C4-2B (cell line): ENCODE data around the gene DIPK1A.

Experiments
- H3K27ac ChIP-seq: fragments of 450-650 bp; 2 replicates; pipeline ENCODE4 v1.5.1; 2017
- CTCF ChIP-seq: fragments of 450-650 bp; conservative IDR thresholded peaks from 2 replicates; pipeline ENCODE4 v1.5.1; 2017; ENCODE audit warnings: mild to moderate bottlenecking
- ZFX ChIP-seq: fragments of 450-650 bp; IDR thresholded peaks from 2 replicates; pipeline ENCODE4 v1.6.1; 2017

Gene DIPK1A

DNA sequence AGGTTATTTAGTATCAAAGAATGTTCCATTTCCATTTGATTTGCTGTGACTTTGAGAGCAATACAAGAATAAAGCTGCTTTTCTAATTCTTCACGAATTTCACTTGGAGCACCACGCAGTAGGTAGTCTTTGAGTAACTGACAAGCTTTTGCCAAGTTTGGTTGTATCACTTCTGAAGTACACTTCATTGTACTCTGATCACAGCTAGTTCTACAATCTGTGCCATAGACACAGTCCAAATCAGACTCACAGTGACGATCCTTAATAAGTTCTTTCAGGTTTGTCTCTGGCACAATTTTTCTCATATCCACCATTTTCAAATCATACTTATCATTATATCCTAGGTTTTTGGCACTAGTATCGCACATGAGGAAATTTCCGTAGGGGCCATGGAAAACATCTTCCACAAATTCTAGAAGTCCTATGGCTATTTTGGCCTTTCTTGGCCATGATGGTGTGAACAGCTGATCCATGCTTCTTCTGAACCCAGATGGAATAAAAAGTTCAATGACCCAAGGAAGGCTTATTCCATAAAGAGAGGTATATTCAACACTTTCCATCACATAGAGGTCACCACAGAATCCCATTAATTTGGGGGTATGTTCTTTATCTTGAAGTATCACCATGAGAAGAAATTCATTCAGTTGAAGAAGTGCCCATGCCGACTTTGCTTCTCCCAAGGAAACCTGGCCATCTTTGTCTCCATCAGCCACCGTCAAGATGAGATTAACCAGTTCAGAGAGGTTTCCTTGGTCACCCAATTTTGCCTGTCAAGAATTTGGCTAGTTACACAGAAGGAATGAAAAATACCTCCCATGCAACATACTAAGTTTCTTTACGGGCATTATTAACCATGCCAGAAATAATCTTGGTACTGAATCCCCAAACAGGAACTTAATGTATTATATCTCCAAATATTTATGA is 117.6 kb downstream of the DIPK1A start:
- no peak overlapping the region for H3K27ac ChIP-seq
- TF ChIP-seq CTCF, result no peak

- TF ChIP-seq CTCF, result no peak
- no peak for TF ChIP-seq ZFX
- H3K27ac ChIP-seq, result no peak overlapping the region
These were observed 118.2 kb downstream of the DIPK1A start for GRCh38 chr1:92843046-92843423.

- TF ChIP-seq ZFX (no peak), CTCF (no peak)
These were observed 118.9 kb downstream of the DIPK1A start for GRCh38 chr1:92842082-92843045.

DNA sequence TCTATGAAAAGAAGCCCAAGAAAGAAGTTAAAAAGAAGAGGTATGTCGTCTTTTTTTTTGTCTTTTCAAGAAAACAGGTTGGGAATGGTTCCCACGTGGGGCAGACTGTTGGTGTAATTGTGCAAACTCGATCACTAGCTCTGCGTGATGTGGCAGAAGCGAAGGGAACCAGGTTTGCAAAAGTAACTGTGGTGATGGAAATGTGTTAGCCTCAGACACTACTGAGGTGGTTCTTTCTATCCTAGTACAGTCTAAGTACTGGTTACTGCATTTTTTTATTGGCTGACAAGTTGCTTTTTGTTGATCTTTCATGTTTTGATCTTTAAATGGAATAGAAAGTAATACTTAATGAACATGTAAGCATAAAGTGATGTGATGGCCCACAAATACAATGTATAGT is 120.7 kb downstream of the DIPK1A start:
- no peak for TF ChIP-seq ZFX
- TF ChIP-seq CTCF, result no peak

More at GRCh38 chr1:92842082-92843045, 118.9 kb downstream of the DIPK1A start:
- no peak overlapping the region for H3K27ac ChIP-seq

DNA sequence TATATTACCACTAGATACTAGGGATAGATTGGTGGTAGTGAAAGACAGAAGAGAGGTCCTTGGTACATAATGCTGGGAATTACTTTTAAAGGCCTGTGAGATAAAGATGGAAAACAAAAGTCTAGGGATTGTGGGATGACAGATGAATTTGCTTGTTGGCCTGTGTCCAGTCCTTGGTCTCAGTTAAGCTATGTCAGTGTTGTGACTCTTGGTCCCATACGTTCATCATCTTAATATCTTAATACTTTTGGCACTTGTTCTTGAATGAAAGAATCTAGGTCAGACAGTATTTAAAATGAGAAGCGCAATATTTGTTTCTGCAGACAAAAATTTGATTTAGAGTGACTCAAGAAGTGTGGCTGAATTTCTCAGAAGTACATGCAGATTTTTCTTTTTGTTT is 121.8 kb downstream of the DIPK1A start:
- no peak for TF ChIP-seq CTCF
- TF ChIP-seq ZFX, result no peak

More for the DNA sequence above, 120.7 kb downstream of the DIPK1A start:
- H3K27ac ChIP-seq, result no peak overlapping the region

GRCh38 chr1:92838519-92838918 is 122.7 kb downstream of the DIPK1A start:
- no peak for TF ChIP-seq ZFX
- TF ChIP-seq CTCF, result no peak
- no peak overlapping the region for H3K27ac ChIP-seq

More for the DNA sequence above, 121.8 kb downstream of the DIPK1A start:
- no peak overlapping the region for H3K27ac ChIP-seq

- H3K27ac ChIP-seq, result no peak overlapping the region
- TF ChIP-seq CTCF, result no peak
- no peak for TF ChIP-seq ZFX
These were observed 124.2 kb downstream of the DIPK1A start for GRCh38 chr1:92837062-92837461.
